Measurements from ENCODE around the gene ZNF205. TPM values are rescaled to one million over a fixed set of nuclear protein-coding genes. Genes with fewer than 3 reads are reported as not detected.
A peak's percentile ranks its signal among the peaks of the same experiment; 100 is the strongest.

ZNF205 gene
- total and polyA plus RNA-seq, 10 of the 15 experiments (the other 5 are each of a cell fraction or from before 2014, with no cell fraction given): 0.26 to 1.5 (median 0.78) TPM; not detected in 2

DNA sequence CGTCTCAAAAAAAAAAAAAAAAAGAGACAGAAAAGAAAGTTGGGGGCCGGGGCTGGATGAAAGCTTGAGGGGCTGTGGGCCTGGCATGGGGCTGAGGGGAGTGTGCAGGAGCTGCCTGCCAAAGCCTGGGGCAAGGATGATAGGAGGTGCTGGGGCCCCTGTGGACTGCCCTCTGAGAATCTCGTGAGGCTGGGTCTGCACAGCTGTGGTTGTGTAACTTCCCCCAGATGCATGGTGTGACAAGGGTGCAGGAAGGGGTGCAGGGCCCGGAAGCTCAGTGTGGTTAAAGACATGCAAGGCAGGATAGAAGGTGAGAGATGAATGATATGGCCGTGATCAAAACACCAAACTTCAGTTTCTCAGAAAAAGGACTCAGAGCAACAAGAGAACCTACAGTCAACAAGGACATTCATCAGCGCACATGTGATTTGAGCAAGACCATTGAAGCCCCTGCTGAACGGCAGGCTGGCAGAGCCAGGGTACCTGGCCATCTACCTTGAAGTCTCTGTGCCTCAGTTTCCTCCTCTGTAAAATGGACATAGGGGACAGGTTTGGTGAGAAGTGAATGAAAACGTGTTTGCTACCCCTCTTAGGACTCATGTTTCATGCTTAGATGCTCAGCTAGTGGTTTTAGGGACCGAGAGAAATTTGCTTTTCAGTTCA, 37.4 kb upstream of the ZNF205 start (continued):
- peak; percentile 94 for TF ChIP-seq TCF12 (IDR thresholded peaks at IDR 0.05; ENCODE audit: low read depth, low read length)
- TF ChIP-seq CREB1 (IDR thresholded peaks at IDR 0.05; ENCODE audit: low read depth): 0 out of 2 replicates have a peak, but pooled peaks have one; percentile 32
- TF ChIP-seq YBX1 (IDR thresholded peaks at IDR 0.05): no peak
- 0 out of 2 replicates have a peak, but pooled peaks have one; percentile 63 for TF ChIP-seq ZNF217 (IDR thresholded peaks at IDR 0.05)
- TF ChIP-seq EED (IDR thresholded peaks at IDR 0.05; ENCODE audit: low read depth): peak; percentile 38; the same call in 1 of the 2 replicates
- TF ChIP-seq HDGF (IDR thresholded peaks at IDR 0.05): peak; percentile 25; the same call in 1 of the 2 replicates
- no peak for TF ChIP-seq ESRRA (IDR thresholded peaks at IDR 0.05; ENCODE audit: low read length)
- peak; percentile 21; the same call in 1 of the 2 replicates for TF ChIP-seq YY1 (IDR thresholded peaks at IDR 0.05; ENCODE audit: low read depth, low read length)
- TF ChIP-seq GATAD2B (conservative IDR thresholded peaks at IDR 0.05; ENCODE audit: low read depth): no peak
- TF ChIP-seq, protein P1, sequence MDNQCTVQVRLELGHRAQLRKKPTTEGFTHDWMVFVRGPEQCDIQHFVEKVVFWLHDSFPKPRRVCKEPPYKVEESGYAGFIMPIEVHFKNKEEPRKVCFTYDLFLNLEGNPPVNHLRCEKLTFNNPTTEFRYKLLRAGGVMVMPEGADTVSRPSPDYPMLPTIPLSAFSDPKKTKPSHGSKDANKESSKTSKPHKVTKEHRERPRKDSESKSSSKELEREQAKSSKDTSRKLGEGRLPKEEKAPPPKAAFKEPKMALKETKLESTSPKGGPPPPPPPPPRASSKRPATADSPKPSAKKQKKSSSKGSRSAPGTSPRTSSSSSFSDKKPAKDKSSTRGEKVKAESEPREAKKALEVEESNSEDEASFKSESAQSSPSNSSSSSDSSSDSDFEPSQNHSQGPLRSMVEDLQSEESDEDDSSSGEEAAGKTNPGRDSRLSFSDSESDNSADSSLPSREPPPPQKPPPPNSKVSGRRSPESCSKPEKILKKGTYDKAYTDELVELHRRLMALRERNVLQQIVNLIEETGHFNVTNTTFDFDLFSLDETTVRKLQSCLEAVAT (IDR thresholded peaks at IDR 0.05): 0 out of 2 replicates have a peak, but pooled peaks have one; percentile 37
- TF ChIP-seq, protein P2, sequence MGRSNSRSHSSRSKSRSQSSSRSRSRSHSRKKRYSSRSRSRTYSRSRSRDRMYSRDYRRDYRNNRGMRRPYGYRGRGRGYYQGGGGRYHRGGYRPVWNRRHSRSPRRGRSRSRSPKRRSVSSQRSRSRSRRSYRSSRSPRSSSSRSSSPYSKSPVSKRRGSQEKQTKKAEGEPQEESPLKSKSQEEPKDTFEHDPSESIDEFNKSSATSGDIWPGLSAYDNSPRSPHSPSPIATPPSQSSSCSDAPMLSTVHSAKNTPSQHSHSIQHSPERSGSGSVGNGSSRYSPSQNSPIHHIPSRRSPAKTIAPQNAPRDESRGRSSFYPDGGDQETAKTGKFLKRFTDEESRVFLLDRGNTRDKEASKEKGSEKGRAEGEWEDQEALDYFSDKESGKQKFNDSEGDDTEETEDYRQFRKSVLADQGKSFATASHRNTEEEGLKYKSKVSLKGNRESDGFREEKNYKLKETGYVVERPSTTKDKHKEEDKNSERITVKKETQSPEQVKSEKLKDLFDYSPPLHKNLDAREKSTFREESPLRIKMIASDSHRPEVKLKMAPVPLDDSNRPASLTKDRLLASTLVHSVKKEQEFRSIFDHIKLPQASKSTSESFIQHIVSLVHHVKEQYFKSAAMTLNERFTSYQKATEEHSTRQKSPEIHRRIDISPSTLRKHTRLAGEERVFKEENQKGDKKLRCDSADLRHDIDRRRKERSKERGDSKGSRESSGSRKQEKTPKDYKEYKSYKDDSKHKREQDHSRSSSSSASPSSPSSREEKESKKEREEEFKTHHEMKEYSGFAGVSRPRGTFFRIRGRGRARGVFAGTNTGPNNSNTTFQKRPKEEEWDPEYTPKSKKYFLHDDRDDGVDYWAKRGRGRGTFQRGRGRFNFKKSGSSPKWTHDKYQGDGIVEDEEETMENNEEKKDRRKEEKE (IDR thresholded peaks at IDR 0.05): no peak
- TF ChIP-seq IKZF1 (conservative IDR thresholded peaks at IDR 0.05): no peak
- 0 out of 4 replicates have a peak, but pooled peaks of 1 of the 2 experiments have one; percentile 53 for TF ChIP-seq ETV6 (conservative IDR thresholded peaks at IDR 0.05 in 1 of 2, IDR thresholded peaks at IDR 0.05 in 1 of 2; ENCODE audit: borderline replicate concordance in 1 of 2, low read depth in 1 of 2)
- TF ChIP-seq HDAC6 (IDR thresholded peaks at IDR 0.05; ENCODE audit: unreplicated experiment): no peak
- no peak for TF ChIP-seq FOXK2 (IDR thresholded peaks at IDR 0.05)
- TF ChIP-seq KLF5 (IDR thresholded peaks at IDR 0.05; ENCODE audit: partially characterized antibody): no peak
- TF ChIP-seq, protein P3, sequence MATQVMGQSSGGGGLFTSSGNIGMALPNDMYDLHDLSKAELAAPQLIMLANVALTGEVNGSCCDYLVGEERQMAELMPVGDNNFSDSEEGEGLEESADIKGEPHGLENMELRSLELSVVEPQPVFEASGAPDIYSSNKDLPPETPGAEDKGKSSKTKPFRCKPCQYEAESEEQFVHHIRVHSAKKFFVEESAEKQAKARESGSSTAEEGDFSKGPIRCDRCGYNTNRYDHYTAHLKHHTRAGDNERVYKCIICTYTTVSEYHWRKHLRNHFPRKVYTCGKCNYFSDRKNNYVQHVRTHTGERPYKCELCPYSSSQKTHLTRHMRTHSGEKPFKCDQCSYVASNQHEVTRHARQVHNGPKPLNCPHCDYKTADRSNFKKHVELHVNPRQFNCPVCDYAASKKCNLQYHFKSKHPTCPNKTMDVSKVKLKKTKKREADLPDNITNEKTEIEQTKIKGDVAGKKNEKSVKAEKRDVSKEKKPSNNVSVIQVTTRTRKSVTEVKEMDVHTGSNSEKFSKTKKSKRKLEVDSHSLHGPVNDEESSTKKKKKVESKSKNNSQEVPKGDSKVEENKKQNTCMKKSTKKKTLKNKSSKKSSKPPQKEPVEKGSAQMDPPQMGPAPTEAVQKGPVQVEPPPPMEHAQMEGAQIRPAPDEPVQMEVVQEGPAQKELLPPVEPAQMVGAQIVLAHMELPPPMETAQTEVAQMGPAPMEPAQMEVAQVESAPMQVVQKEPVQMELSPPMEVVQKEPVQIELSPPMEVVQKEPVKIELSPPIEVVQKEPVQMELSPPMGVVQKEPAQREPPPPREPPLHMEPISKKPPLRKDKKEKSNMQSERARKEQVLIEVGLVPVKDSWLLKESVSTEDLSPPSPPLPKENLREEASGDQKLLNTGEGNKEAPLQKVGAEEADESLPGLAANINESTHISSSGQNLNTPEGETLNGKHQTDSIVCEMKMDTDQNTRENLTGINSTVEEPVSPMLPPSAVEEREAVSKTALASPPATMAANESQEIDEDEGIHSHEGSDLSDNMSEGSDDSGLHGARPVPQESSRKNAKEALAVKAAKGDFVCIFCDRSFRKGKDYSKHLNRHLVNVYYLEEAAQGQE (IDR thresholded peaks at IDR 0.05; ENCODE audit: low read depth, low read length): no peak
- peak; percentile 44; the same call in 1 of the 2 replicates for TF ChIP-seq ATF7 (IDR thresholded peaks at IDR 0.05; ENCODE audit: low read depth)
- no peak for TF ChIP-seq RAD21 (IDR thresholded peaks at IDR 0.05; ENCODE audit: insufficient read depth, low read depth, low read length)
- peak; percentile 36; the same call in 1 of the 2 replicates for TF ChIP-seq ZNF24 (IDR thresholded peaks at IDR 0.05)
- no peak for TF ChIP-seq MTA3 (IDR thresholded peaks at IDR 0.05; ENCODE audit: borderline replicate concordance, low read length)

All from GM12878 (cell line).